Peyer's patch (tissue), 4 donors: ENCODE measurements around the gene ACSS1.

ENCODE experiments used
- POLR2A ChIP-seq, 2 donors: fragments of 450-650 bp; IDR thresholded peaks; one replicate each; pipeline ENCODE4 v1.5.1; 2017; ENCODE audit warnings: antibody characterized with exemption in 2 of 2, mild to moderate bottlenecking in 2 of 2, moderate library complexity in 2 of 2
- TF ChIP-seq, protein P1 (sequence below), 6 experiments: fragments of 450-650 bp in 4 of 6; fragments of 200-600 bp in 2 of 6; sonication (generic) in 1 of 6; IDR thresholded peaks; one replicate each; pipeline ENCODE4 v1.5.1; 2017 to 2019; ENCODE audit warnings: antibody characterized with exemption in 6 of 6, mild to moderate bottlenecking in 3 of 6, moderate library complexity in 1 of 6

DNA sequence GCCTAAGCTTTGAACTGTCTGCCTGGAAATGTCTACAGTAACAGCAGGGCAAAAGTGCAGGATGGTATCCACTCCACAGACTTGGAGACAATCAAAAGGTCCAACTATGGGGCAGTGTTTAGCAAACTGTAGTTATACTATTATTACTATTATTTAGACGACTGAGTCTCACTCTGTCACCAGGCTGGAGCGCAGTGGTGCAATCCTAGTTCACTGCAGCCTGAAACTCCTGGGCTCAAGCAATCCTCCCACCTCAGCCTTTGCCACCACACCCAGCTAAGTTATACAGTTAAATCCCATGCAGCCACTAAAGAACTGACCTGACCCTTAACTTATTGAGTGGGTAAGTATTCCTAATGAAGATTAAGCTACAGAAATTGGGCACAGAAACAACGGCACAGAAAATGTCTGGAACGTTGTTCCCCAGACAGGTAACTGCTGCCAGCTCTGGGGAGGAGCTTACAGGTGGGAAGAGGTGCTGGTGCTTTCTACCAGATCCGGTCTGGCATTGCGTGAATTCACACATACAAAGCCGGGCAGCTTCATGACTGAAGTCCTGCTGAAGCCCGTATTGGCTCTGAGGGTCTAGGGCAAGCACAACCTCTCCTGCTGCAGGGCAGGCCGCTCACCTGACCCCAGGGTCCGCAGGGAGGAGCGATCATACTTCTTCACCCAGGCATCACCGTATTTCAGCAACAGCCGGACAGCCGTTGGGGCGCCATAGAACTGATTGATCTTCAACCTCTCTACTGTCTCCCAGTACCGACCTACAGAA, 38.4 kb downstream of the ACSS1 start:
- TF ChIP-seq, protein P1, sequence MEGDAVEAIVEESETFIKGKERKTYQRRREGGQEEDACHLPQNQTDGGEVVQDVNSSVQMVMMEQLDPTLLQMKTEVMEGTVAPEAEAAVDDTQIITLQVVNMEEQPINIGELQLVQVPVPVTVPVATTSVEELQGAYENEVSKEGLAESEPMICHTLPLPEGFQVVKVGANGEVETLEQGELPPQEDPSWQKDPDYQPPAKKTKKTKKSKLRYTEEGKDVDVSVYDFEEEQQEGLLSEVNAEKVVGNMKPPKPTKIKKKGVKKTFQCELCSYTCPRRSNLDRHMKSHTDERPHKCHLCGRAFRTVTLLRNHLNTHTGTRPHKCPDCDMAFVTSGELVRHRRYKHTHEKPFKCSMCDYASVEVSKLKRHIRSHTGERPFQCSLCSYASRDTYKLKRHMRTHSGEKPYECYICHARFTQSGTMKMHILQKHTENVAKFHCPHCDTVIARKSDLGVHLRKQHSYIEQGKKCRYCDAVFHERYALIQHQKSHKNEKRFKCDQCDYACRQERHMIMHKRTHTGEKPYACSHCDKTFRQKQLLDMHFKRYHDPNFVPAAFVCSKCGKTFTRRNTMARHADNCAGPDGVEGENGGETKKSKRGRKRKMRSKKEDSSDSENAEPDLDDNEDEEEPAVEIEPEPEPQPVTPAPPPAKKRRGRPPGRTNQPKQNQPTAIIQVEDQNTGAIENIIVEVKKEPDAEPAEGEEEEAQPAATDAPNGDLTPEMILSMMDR (IDR thresholded peaks at IDR 0.05) = no peak
- no peak for TF ChIP-seq POLR2A (IDR thresholded peaks at IDR 0.05)
